Measurements from ENCODE around the gene MT1HL1.

Gene MT1HL1

DNA sequence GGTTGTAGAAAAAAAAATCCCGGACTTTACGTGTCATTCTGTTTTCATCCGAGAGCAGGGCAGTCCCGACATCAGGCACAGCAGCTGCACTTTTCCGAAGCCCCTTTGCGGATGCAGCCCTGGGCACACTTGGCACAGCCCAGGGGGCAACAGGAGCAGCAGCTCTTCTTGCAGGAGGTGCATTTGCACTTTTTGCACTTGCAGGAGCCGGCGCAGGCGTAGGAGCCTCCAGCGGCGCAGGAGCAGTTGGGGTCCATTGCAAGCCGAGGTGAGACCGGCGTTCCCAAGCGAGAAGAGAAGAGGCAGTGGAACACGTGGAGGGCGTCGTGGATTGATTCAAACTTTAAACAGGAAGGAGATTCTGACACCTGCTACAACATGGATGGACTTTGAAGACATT lies at the start of gene MT1HL1:
TSS of gene MT1HL1 (minus strand) at position 326 of the 400 bp plus-strand sequence. CDS start at position 257, 69 bp downstream.
- no peak for DNase-seq

DNA sequence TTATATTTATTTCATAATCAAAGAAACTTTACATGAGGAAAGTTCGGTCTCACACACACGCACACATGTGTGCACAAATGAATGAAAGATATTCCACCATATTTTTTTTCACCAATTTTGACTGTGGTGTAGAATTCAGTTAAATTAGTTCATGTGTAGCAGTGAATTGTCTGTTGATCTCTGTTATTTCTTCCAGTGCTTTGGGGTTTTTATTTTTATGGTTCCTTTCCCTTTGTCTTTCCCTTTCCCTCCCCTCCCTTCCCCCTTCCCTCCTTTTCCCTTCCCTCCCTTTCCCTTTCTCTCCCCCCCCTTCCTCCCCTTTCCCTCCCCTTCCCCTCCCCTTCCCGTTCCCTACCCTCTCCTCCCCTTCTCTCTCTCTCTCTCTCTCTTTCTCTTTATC lies 46.7 kb upstream of the MT1HL1 start:
- no peak for DNase-seq

DNA sequence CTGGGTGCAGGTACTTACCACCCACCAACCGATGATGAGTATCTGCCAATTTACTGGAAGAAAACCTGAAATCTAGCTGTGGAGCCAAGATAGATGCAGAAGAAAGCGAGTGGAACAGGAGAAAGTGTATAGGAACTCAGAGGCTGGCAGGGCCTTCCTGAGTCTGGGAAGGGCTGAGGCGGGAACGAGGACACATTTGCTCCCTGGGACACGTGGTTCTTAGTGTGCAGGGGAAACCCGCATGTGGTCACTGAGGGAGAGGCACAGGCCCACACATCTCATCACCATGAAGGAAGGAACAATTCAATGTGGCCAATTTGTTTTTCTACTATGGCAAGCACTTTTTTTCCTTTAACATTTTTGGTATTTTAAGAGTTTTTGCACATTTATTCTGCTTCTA lies 45.9 kb upstream of the MT1HL1 start:
- DNase-seq, result no peak

- DNase-seq, result no peak
These were observed 44.6 kb upstream of the MT1HL1 start for GRCh38 chr1:237048803-237049202.

DNA sequence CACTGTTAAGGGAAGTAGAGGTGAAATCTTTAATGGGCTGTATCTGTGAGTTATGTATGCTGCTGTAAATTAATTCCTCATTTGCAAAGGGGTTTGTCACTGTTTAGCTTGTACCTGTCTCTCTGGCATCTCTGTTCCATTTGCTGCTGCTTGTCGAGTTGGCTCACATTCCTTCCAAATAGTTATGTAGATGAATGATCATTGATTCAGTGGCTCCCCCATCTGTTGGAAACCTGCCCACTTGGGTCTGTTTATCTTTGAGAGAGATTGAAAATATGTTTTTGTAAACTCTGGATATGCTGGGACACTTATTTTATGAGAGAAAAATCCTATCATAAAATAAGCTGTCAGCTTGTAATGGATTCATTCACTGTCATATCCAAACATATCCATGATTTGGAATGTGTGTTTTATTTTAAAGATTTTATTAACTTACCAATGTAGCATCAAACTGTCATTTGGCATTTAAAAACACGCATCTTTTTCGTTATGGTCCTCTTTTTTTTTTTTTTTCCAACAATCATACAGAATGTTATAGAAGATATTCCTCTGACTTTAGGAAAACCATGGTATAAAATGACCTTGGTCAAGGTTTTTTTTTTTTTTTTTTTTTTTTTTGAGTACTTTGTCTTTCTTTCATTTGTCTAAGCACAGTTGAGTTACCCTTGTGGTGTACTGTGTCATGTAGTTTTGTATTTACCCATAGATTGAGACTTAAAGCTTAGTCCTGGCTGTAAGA lies 41.2 kb upstream of the MT1HL1 start:
- no peak for DNase-seq

DNA sequence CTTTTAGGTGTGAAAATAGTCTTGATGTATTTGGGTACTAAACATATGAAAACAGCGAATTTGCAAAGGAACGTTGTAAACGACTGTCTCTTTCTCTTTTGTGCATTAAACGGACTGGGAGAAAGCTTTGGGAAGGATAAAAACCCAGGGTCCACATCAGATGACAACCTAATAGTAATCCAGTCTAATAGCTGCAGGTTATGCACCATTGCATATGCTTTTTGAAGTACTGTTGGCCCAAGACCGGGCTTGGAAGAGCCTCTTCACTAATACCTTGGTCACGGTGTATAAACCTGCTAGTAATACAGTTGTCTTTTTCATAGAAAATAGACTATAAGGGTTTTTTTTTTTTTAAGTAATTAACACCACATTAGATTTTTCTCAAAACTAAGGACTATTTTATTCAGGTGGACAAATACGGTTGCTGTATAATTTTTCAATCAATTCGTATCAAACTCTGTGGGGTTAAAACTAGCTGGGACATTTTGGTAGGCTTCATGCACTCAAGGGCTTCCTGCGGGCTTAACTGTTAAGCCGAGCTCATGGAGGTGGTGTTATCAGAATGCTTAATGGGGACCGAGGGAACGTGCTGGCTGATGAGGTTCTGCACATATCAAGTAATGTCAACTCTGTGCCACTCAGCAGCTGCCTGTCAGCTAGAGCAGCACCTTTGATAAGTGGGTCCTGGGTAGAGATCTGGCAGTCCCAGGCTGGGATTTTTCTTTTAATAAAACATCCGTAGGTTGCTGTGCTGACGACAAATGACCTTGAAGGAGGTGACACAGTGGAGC lies 39.8 kb upstream of the MT1HL1 start:
- DNase-seq, result no peak

- DNase-seq, result no peak
These were observed 38.8 kb upstream of the MT1HL1 start for GRCh38 chr1:237042892-237043576.

DNA sequence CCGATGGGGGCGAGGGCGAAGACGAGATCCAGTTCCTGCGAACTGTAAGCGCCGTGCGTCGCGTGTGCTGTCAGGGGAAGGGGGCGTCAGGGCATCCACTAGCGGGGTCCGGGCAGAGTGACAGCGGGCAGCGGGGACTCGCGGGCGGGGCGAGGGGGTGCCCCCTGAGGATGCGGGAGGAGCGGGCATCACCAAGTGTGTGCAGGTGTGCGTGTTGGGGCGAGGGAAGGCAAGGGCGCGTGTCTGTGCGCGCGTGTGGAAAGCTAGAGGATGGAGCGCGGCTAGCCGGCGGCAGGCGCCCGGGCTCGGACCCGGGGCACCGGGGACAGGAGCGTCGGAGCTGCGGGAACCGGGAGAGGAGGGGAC lies 38.3 kb upstream of the MT1HL1 start:
- DNase-seq, result no peak

DNA sequence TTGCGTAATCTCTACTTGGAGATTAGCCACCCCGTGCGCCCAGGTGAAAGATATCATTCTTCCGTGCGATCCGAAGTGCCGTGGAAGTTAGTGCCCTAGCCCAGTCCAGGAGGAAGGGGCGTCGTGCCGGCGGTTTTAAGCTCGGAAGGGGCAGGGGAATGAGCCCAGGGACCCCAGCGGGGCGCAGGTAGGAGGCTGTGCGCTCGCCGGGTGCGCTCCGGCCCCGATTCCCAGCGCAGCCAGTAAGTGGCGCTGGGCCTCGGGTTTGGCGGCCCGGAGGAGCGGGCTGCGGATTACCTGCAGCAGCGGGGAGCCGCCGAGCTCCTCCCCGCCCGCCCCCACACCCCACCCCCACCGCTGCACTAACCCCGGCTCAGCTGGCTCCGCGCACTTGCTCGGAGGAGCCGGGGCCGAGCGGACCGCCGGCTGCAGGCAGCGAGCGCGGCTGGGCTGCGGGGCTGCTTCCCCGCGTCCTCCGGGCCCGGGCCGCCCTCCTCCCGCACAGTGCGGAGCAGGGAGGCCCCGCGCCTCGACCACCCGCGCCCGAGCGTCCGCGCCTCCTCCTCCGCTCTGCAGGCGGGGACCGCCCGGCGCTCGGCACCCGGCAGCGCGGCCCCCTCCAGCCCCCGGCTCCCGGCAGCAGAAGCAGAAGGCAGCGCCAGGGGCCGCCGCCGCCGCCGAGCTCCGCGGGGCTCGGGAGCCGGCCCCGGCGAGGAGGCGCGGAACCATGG lies 37.7 kb upstream of the MT1HL1 start, which contains the start of gene RYR2:
TSS of gene RYR2 (plus strand) at position 390 of the 731 bp plus-strand sequence. CDS start at position 728, 338 bp downstream.
- no peak for DNase-seq

DNA sequence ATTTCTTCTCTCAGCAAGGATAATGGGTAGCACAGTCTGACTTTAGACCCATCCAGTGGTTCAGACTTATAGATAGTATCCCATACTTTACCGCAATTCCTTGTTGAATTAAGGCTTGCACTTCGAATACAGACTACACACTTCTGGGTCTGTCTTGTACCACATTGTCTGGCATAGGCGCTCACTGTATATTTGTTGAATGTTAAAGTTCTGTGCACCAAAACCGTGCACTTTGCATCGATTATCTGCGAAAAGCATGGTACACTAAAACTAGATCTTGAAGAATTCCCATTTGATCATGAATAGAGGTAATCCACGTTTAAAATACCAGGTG lies 37.2 kb upstream of the MT1HL1 start:
- DNase-seq, result no peak

- DNase-seq, result no peak
These were observed 36.6 kb upstream of the MT1HL1 start for GRCh38 chr1:237040823-237041222.

GRCh38 chr1:237038211-237038610 lies 34.0 kb upstream of the MT1HL1 start:
- no peak for DNase-seq

- DNase-seq, result no peak
These were observed 31.5 kb upstream of the MT1HL1 start for GRCh38 chr1:237035759-237036158.

DNA sequence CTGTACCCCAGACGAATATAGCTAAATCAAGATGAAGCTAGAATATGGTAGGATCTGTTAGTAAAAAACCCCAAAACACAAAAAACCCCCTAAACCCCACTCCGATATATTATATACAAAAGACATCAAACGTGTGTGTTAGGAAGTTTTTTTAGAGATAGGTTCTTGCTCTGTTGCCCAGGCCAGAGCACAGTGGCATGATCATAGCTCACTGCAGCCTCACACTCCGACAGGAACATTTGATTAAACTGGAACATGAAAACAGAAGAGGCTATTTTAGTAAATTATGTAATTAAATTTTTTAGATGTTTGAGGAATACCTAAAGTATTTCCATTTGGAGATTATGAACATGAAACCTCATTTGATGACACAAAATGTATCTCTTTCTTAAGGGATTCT lies 29.6 kb upstream of the MT1HL1 start:
- DNase-seq, result no peak

DNA sequence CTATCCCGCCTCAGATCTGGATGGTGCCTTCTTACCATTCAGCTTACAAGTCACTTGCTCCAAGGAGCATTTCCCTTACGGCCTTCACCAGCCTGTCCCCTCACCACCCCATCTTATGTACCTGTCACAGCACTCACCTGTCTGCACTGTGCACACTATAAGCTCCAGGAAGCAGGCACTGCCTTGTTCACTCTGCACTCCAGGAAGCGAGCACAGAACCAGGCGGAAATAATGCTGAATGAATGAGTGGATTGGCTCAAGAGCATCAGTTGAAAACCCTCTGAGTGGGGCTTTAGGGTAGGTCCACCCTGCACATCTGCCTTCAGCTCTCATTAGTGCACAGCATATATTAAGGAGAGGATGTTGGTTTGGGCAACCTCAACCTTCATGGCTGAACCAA lies 28.8 kb upstream of the MT1HL1 start:
- DNase-seq, result no peak

GRCh38 chr1:237032029-237032428 lies 27.8 kb upstream of the MT1HL1 start:
- no peak for DNase-seq

DNA sequence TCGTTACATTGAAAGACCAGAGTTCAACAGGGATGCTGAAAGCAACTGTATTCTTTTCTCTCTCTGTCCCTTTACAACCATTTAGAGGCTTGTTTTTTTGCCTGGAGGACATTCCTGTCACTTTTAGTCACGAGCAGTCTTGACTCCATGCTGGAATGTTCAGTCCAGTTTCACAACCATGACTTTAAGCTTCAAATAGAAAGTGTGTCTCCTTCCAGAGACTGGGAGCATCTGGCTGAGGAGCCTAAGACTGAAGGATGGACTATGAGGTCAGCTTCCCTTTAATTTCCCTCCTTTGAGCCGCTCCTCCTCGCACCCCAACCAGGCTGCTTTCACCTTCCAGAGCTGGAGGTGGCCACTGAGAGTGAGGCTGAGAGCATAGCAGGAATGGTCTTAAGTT lies 27.2 kb upstream of the MT1HL1 start:
- DNase-seq, result no peak

- DNase-seq, result no peak
These were observed 25.8 kb upstream of the MT1HL1 start for GRCh38 chr1:237029850-237030535.

- DNase-seq, result no peak
These were observed 25.0 kb upstream of the MT1HL1 start for GRCh38 chr1:237029240-237029639.

- DNase-seq, result no peak
These were observed 21.3 kb upstream of the MT1HL1 start for GRCh38 chr1:237025358-237026074.

GRCh38 chr1:237018896-237019295 lies 14.7 kb upstream of the MT1HL1 start:
- no peak for DNase-seq

- DNase-seq, result no peak
These were observed 12.4 kb upstream of the MT1HL1 start for GRCh38 chr1:237016626-237017025.

All from activated CD4-positive, CD25-positive, alpha-beta regulatory T cell (primary cell).